Umbilical cord (tissue), 2 donors: Measurements from ENCODE around the gene OTOA. TPM values are rescaled to one million over a fixed set of nuclear protein-coding genes. Genes with fewer than 3 reads are reported as not detected.
"Not testable (repeated sequence)": the region's sequence is repeated elsewhere in the genome, so short reads cannot be mapped to it uniquely, and the experiment has no call there.

ENCODE experiments used
- DNase-seq: peaks from one replicate; pipeline ENCODE4 v3.0.0-alpha.2; 2015; ENCODE audit warnings: low spot score
- total RNA-seq: library from RNA; depleted of rRNA; stranded (reverse); fragments of >200 nt; gene quantifications from one replicate; pipeline ENCODE4 v1.2.3, GENCODE V29; 2014; ENCODE audit warnings: low replicate concordance; ENCODE audit not compliant: insufficient read depth

The OTOA gene
- total RNA-seq, 1 donor from 2014 or later = 1.4 TPM

DNA sequence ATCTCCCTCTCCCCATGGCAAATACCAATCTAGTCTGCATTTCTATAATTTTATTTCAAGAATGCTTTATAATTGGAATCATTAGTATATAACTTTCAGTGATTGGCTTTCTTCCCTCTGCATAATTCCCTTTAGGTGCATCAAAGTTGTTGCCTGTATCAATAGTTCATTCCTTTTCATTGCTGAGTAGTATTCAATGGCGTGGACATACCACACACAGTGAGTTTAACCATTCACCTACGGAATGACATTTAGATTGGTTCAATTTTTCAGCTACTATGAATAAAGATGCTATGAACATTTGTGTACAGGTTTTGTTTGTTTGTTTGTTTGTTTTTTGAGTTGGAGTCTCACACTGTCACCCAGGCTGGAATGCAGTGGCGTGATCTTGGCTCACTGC, 9.7 kb downstream of the OTOA start:
- DNase-seq = no peak

GRCh38 chr16:21674456-21674855, 10.7 kb downstream of the OTOA start:
- not testable (repeated sequence) for DNase-seq

GRCh38 chr16:21680714-21681113, 16.9 kb downstream of the OTOA start:
- DNase-seq = not testable (repeated sequence)

DNA sequence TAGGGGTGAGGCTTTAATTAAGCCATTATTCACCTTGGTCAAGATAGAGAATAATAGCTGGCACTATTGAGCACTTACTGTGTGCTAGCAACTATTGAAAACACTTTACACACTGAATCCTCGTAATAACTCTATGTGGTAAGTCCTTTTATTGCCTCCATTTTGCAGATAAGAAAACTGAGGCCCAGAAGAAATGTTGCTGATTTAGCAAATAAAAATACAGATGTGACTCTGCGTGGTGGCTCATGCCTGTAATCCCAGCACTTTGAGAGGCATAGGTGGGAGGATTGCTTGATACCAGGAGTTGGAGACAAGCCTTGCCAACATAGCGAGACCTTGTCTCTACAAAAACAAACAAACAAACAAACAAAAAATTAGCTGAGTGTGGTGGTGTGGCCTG, 19.4 kb downstream of the OTOA start:
- no peak for DNase-seq

DNA sequence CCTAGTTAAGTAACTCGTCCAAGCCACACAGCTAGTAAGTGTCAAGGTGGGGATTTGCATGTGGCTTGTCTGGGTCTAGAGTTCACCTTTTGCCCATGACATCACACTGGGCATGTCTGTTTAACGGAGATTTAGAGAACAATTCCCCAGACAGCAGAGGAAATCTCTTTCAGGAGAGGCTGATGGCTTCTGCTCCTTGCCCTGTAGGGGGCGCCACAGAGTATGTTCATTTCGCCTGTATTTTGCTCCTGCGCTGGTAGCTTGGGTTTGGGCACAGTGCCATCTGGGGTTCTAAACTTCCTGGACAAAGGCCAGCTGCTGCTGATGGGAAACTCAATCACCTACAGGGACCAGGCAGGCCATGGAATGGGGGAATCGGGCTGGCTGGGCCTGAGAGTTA, 20.4 kb downstream of the OTOA start:
- DNase-seq = no peak

- no peak for DNase-seq
Observed at GRCh38 chr16:21685034-21685455, 21.3 kb downstream of the OTOA start.

DNA sequence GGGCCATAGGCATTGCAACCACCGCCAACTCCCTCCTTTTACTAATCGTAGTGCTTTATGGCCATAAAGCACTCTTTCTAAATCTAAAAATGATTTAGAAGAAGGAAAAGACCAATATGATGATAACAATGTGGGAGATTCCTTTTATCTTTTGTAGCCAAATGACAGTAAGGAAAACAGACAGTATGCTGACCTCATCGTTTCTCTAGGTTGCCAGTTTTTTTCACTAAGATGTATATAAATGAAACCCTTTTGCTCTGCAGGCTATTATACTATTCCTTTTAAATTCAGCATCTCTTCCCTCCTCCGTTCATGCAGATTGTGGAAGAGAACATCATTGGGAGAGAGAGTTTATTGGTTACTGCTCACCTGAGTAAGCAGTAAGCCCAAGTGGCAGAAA, 25.3 kb downstream of the OTOA start:
- no peak for DNase-seq

DNA sequence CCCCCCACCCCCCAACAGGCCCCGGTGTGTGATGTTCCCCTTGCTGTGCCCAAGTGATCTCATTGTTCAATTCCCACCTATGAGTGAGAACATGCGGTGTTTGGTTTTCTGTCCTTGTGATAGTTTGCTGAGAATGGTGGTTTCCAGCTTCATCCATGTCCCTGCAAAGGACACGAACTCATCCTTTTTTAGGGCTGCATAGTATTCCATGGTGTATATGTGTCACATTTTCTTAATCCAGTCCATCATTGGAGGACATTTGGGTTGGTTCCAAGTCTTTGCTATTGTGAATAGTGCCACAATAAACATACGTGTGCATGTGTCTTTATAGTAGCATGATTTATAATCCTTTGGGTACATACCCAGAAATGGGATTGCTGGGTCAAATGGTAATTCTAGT, 27.2 kb downstream of the OTOA start:
- not testable (repeated sequence) for DNase-seq

DNA sequence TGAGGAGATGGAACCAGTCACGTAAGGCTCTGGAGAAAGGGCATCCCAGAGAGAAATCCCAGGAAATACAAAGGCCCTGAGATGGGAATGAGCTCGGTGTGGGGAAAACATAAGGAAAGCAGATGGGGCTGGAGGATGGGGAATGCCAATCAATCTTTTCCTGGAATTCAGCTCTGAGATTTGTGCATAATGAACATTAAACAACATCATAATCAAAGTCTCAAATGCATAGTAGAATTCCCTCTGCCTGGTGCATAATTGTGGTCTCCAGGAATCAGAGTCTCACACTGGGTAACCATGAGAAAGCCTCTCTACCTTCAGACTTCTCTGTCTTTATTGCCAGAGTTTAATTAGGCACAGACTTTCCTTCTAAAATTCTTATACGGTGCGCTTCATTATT, 30.8 kb downstream of the OTOA start:
- no peak for DNase-seq

DNA sequence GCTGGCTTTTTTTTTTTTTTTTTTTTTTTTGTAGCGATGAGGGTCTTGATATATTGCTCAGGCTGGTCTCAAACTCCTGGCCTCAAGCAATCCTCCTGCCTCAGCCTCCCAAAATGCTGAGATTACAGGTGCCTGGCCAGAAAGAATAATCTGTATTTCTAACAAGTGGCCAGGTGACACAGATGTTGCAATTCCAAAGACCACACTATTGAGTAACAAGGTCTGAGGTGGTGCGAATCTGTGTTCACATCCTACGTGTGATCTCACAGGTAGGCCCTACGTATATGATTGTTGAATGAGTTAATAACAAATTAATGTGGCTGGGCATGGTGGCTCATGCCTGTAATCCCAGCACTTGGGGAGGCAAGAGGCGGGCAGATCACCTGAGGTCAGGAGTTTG, 33.3 kb downstream of the OTOA start:
- DNase-seq = no peak

- no peak for DNase-seq
Observed at GRCh38 chr16:21698169-21699032, 34.6 kb downstream of the OTOA start.

GRCh38 chr16:21701271-21701670, 37.5 kb downstream of the OTOA start:
- no peak for DNase-seq

DNA sequence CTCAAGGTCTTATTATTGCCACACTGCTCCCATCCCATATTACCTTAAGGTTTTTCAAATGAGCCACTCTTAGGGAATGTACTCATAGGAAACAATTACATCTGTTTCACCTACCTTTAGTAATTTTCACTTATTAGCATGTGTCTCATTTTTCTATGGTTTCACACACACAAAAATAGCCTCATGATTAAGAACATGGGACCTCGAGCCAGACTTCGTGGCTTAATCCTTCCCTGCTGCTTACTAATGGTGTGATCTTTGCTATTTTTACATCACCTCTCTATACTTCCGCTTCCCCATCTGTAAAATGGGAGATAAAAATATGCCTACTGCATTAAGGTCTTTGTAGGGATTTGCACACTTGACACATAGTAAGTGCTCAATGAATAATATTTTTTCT, 38.5 kb downstream of the OTOA start:
- DNase-seq = no peak

DNA sequence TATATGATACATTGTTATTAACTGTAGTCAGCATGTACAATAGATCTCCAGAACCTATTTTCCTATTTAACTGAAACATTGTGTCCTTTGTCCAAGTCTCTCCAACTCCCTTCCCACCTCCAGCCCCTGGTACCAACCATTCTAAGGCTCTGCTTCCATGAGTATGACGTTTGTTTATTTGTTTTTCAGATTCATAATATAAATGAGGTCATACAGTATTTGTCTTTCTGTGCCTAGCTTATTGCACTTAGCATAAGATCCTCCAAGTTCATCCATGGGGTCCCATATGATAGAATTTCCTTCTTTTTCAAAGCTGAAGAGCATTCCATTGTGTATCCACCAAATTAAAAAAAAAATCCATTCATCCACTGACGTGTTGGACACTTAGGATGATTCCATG, 39.4 kb downstream of the OTOA start:
- DNase-seq = no peak

DNA sequence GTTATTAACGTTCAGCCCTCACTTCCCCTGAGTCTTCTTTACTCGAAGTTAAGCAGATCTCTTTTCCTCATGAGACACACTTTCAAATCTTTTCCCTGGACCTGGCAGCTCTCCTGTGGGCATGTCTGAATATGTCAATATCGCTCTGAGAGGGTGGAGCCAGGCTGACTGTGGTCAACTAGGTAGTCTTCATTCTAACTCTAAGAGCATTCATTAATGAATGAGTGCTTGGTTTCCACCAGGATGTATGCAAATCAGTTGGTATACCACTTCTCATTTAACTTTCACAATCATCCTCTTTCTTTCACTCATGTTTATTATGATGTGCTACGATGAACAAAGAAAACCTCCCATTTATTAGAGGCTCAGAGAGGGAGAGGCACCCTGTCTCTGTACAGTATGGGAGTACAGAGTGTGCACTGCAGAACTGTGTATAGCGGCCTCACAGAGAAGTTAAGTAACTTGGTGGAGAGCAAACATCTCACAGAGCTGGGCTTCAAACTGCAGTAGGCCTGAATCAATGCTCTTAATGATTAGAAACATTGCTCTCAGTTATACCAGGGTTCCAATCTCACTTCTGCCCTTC, 39.9 kb downstream of the OTOA start:
- DNase-seq = no peak

- DNase-seq = no peak
Observed at GRCh38 chr16:21704266-21704665, 40.5 kb downstream of the OTOA start.

DNA sequence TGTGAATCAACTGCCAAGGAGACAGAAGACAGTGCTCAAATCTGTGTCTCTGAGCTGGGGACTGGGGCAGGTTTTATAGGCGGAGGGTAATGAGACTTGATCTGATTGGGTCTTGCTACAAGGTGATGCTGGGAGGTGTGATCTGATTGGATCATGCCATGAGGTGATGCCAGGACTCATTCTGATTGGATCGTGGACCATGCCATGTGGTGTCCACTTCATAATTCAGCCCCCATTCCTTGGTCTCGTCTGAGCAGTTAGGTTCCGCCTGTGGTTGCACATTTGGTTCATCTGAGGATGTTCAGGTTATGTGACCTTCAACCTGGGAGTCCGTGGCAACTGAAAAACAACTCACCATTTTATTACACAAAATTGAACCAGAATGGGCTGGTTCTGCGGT, 41.0 kb downstream of the OTOA start:
- DNase-seq = no peak

GRCh38 chr16:21708533-21709115, 44.9 kb downstream of the OTOA start:
- peak; percentile 68 for DNase-seq

GRCh38 chr16:21710938-21711337, 47.2 kb downstream of the OTOA start:
- no peak for DNase-seq

- no peak for DNase-seq
Observed at GRCh38 chr16:21713549-21714368, 50.0 kb downstream of the OTOA start.

DNA sequence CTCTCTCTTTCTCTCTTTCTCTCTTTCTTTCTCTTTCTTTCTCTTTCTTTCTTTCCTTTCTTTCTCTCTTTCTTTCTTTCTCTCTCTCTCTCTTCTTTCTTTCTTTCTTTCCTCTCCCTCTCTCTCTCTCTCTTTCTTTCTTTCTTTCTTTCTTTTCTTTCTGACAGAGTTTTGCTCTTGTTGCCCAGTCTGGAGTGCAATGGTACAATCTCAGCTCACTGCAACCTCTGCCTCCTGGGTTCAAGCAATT, 50.5 kb downstream of the OTOA start:
- not testable (repeated sequence) for DNase-seq

DNA sequence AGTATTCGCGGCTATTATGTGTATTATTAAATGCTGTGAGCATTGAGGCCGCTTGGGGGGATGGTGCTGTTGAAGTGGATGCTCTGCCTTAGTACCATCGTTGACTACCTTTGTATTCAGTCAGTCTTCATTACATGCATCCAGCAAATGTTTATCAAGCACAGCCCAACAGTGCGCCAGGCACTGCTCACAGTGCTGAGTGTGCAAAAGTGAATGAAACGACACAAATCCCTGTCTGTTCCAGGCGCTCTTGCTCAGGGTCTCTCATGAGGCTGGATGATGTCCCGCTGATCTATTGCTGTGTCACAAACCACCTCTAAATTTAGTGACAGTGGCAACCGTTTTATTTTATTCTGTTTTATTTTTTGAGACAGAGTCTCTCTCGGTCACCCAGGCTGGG, 53.8 kb downstream of the OTOA start:
- DNase-seq = no peak
